ENCODE data around the gene TMEM184B. TPM values are rescaled to one million over a fixed set of nuclear protein-coding genes. Genes with fewer than 3 reads are reported as not detected.

Gene TMEM184B
- total and polyA plus RNA-seq, 9 donors = 15.3 to 48.3 (median 38.2) TPM

DNA sequence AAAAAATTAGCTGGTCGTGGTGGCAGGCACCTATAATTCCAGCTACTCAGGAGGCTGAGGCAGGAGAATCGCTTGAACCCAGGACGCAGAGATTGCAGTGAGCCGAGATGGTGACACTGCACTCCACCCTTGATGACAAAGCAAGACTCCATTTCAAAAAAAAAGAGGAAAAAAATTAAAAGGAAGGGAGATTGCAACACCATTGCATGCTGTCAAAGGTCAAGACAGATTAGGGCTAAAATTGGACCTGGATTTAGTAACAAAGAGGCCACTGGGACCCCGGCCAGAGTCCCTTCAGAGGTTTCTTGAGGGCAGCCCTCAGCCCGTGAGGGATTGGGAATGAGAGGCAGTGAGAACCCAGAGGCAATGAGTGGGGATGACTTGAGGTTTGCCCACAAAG is 79.2 kb downstream of the TMEM184B start:
- Histone ChIP-seq H3K27me3 (no peaks in the 10 kb centered on the region), H3K27ac (no peak overlapping the region), H3K4me3 (no peak overlapping the region), H3K9me3 (no peaks in the 10 kb centered on the region), H3K36me3 (no peaks in the 10 kb centered on the region), H3K4me1 (ENCODE audit: insufficient read depth) (peaks cover 3% of the 10 kb centered on the region)
- TF ChIP-seq EP300 (IDR thresholded peaks at IDR 0.05) = no peak
- TF ChIP-seq CTCF (IDR thresholded peaks at IDR 0.05) = no peak
- no peak for TF ChIP-seq POLR2A (IDR thresholded peaks at IDR 0.05)
- WGBS, 3 donors = 56 to 65% (median 62%) methylated on average over 6 of the region's 6 CpGs
- DNase-seq = peak in 4 of 5 donors; percentile 73 to 82 (median 79)
- intact Hi-C loops (cut with DNase I) = no loop called here

DNA sequence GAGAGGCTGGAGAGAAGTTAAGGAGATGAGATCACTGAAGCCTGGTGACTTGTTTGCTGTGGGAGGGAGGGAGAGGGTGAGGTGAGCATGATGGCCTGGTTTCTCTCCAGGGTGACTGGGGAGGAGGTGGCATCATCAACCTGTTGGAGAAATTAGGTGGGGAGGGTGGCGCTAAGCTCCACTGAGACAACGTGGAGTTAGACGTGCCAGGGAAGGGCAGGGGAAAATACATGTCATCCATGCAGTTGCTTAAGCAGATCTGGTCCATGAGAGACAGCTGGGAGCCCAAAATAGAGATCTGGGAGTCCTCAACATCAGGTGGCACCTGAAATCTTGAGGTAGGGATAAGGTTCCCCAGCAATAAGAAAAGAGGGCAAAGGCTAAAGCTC is 80.3 kb downstream of the TMEM184B start:
- DNase-seq = no peak
- Histone ChIP-seq H3K27ac (no peak overlapping the region), H3K9me3 (no peaks in the 10 kb centered on the region), H3K36me3 (no peaks in the 10 kb centered on the region), H3K4me1 (ENCODE audit: insufficient read depth) (peaks cover 3% of the 10 kb centered on the region), H3K27me3 (no peaks in the 10 kb centered on the region), H3K4me3 (no peak overlapping the region)
- 74 to 85% (median 83%) methylated on average over 3 of the region's 3 CpGs for WGBS, 3 donors
- no peak for TF ChIP-seq POLR2A (IDR thresholded peaks at IDR 0.05)
- no peak for TF ChIP-seq CTCF (IDR thresholded peaks at IDR 0.05)
- TF ChIP-seq EP300 (IDR thresholded peaks at IDR 0.05) = no peak
- intact Hi-C loops (cut with DNase I) = no loop called here

GRCh38 chr22:38191731-38192474 is 80.9 kb downstream of the TMEM184B start:
- DNase-seq = no peak
- Histone ChIP-seq H3K36me3 (no peaks in the 10 kb centered on the region), H3K27me3 (no peaks in the 10 kb centered on the region), H3K27ac (no peak overlapping the region), H3K9me3 (no peaks in the 10 kb centered on the region), H3K4me3 (no peak overlapping the region), H3K4me1 (ENCODE audit: insufficient read depth) (peaks cover 3% of the 10 kb centered on the region)
- intact Hi-C loops (cut with DNase I) = no loop called here
- TF ChIP-seq POLR2A (IDR thresholded peaks at IDR 0.05) = no peak
- no peak for TF ChIP-seq EP300 (IDR thresholded peaks at IDR 0.05)
- no peak for TF ChIP-seq CTCF (IDR thresholded peaks at IDR 0.05)
- WGBS, 3 donors = 76 to 80% (median 79%) methylated on average over 10 of the region's 10 CpGs

DNA sequence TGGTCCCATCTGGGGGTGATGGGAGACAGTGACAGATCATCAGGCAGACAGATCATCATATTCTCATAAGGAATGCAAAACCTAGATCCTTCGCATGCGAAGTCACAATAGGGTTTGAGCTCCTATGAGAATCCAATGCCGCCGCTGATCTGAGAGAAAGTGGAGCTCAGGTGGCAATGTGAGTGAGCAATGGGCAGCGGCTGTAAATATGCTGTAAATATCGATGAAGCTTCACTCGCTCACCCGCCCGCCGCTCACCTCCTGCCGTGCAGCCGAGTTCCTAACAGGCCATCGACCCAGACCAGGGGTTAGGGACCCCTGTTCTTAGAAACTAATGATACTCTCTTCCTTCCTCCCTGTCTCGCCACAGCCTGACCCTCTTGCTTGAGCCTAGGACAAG is 81.8 kb downstream of the TMEM184B start:
- Histone ChIP-seq H3K4me3 (no peak overlapping the region), H3K9me3 (no peaks in the 10 kb centered on the region), H3K36me3 (no peaks in the 10 kb centered on the region), H3K4me1 (ENCODE audit: insufficient read depth) (peaks cover 3% of the 10 kb centered on the region), H3K27ac (no peak overlapping the region), H3K27me3 (no peaks in the 10 kb centered on the region)
- DNase-seq = no peak
- WGBS, 3 donors = 87 to 90% (median 89%) methylated on average over 14 of the region's 14 CpGs
- intact Hi-C loops (cut with DNase I) = no loop called here
- TF ChIP-seq CTCF (IDR thresholded peaks at IDR 0.05) (no peak), EP300 (IDR thresholded peaks at IDR 0.05) (no peak), POLR2A (IDR thresholded peaks at IDR 0.05) (no peak)

Data from ovary (tissue), 9 donors.